HL-60 (cell line): ENCODE results near the gene OGFR.

Source experiments
- DNase-seq, 2 experiments: peaks; one replicate each; pipeline ENCODE4 v3.0.0-alpha.2; 2010 to 2020; ENCODE audit warnings: low read depth in 1 of 2, low spot score in 1 of 2
- H3K27ac ChIP-seq: fragments of 250-450 bp; sonication (Bioruptor Pico); replicated peaks from 2 replicates; pipeline ENCODE4 v1.5.1; 2020; ENCODE audit warnings: mild to moderate bottlenecking, moderate library complexity
- H3K27me3 ChIP-seq: fragments of 250-450 bp; sonication (Bioruptor Pico); 2 replicates; pipeline ENCODE4 v1.5.1; 2021; ENCODE audit warnings: mild to moderate bottlenecking, moderate library complexity; ENCODE audit not compliant: insufficient read depth, poor library complexity, severe bottlenecking
- H3K4me3 ChIP-seq: replicated peaks from 2 replicates; pipeline ENCODE4 v1.5.1; 2011; ENCODE audit warnings: mild to moderate bottlenecking, control low read depth, low read length; ENCODE audit not compliant: insufficient read depth
- GABPA ChIP-seq: IDR thresholded peaks from 2 replicates; pipeline ENCODE4 v1.6.1; 2012; ENCODE audit warnings: low read depth
- POLR2AphosphoS5 ChIP-seq: IDR thresholded peaks from 2 replicates; pipeline ENCODE4 v1.6.1; 2012; ENCODE audit warnings: low read depth
- SPI1 ChIP-seq: IDR thresholded peaks from 2 replicates; pipeline ENCODE4 v1.6.1; 2012; ENCODE audit warnings: low read depth, mild to moderate bottlenecking, borderline replicate concordance
- TF ChIP-seq, protein P1 (sequence below): IDR thresholded peaks from one replicate; pipeline ENCODE4 v1.5.1; 2011; ENCODE audit warnings: low read length, control low read depth, inconsistent platforms; ENCODE audit not compliant: insufficient read depth
- TF ChIP-seq, protein P2 (sequence below): IDR thresholded peaks from 2 replicates; pipeline ENCODE4 v1.6.1; 2012; ENCODE audit warnings: low read depth; ENCODE audit not compliant: insufficient replicate concordance

OGFR gene

DNA sequence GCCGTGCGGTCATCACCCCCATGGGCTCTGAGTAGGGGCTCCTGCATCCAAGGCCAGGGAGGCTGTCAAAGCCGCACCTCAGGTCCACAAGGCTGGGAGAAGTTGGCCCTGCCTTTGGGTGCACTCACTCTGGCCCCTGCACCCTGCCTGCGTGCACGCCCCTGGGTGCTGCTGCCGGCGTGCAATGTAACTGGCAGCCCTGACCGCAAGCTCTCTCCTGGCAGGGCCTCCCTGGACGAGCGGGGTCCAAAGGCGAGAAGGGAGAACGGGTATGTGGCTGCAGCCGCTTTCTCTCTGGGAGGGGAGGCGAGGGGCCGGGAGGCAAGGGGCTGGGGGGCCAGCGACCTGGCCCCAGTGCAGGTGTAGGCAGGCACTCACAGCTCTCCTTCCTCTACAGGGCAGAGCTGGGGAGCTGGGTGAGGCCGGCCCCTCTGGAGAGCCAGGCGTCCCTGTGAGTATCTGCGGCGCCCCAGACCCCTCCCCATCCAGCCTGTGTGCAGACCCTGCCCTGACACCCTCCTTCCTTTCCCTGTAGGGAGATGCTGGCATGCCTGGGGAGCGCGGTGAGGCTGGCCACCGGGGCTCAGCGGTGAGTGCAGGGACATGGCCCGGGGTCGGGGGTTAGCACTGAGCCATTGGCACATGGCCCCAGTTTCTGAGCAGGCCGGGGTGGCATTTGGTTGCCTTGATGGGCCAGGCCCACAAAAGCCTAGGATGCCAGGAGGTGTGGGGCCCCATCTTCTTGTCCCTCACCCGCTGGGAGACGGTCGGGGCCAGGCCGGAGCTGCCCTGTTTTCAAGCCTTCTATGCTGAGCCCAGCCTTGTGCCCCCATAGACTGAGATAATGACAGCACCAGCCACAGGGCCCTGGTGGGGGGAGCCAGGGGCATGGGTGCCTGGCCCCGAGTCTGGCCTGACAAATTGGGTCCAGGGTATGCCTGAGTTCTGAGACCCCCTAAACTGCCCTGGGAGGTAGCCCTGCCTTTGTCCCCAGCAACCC, 24.9 kb downstream of the OGFR start:
- TF ChIP-seq SPI1 (no peak), POLR2AphosphoS5 (no peak), GABPA (no peak)
- TF ChIP-seq, protein P1, sequence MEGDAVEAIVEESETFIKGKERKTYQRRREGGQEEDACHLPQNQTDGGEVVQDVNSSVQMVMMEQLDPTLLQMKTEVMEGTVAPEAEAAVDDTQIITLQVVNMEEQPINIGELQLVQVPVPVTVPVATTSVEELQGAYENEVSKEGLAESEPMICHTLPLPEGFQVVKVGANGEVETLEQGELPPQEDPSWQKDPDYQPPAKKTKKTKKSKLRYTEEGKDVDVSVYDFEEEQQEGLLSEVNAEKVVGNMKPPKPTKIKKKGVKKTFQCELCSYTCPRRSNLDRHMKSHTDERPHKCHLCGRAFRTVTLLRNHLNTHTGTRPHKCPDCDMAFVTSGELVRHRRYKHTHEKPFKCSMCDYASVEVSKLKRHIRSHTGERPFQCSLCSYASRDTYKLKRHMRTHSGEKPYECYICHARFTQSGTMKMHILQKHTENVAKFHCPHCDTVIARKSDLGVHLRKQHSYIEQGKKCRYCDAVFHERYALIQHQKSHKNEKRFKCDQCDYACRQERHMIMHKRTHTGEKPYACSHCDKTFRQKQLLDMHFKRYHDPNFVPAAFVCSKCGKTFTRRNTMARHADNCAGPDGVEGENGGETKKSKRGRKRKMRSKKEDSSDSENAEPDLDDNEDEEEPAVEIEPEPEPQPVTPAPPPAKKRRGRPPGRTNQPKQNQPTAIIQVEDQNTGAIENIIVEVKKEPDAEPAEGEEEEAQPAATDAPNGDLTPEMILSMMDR, result no peak
- TF ChIP-seq, protein P2, sequence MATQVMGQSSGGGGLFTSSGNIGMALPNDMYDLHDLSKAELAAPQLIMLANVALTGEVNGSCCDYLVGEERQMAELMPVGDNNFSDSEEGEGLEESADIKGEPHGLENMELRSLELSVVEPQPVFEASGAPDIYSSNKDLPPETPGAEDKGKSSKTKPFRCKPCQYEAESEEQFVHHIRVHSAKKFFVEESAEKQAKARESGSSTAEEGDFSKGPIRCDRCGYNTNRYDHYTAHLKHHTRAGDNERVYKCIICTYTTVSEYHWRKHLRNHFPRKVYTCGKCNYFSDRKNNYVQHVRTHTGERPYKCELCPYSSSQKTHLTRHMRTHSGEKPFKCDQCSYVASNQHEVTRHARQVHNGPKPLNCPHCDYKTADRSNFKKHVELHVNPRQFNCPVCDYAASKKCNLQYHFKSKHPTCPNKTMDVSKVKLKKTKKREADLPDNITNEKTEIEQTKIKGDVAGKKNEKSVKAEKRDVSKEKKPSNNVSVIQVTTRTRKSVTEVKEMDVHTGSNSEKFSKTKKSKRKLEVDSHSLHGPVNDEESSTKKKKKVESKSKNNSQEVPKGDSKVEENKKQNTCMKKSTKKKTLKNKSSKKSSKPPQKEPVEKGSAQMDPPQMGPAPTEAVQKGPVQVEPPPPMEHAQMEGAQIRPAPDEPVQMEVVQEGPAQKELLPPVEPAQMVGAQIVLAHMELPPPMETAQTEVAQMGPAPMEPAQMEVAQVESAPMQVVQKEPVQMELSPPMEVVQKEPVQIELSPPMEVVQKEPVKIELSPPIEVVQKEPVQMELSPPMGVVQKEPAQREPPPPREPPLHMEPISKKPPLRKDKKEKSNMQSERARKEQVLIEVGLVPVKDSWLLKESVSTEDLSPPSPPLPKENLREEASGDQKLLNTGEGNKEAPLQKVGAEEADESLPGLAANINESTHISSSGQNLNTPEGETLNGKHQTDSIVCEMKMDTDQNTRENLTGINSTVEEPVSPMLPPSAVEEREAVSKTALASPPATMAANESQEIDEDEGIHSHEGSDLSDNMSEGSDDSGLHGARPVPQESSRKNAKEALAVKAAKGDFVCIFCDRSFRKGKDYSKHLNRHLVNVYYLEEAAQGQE, result no peak
- H3K27me3 ChIP-seq, result no peaks in the 10 kb centered on the region
- no peak for DNase-seq
- no peak overlapping the region for H3K4me3 ChIP-seq
- no peak overlapping the region for H3K27ac ChIP-seq

DNA sequence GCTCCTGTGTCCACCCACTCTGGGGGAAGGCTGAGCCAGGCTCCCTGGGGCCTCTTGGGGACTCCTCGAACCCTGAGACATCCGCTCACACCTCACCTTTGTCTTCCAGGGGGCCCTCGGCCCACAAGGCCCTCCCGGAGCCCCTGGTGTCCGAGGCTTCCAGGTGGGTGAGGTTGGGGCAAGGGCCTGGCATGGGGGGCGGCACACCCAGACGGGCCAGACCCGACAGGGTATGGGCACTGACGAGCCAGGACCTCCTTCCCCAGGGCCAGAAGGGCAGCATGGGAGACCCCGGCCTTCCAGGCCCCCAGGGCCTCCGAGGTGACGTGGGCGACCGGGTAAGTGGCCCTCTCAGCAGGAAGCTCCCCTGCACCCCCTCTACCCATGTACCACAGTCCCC, 25.6 kb downstream of the OGFR start:
- no peak overlapping the region for H3K27ac ChIP-seq
- no peak overlapping the region for H3K4me3 ChIP-seq
- TF ChIP-seq, protein P2, result no peak
- no peak for TF ChIP-seq GABPA
- no peak for TF ChIP-seq POLR2AphosphoS5
- TF ChIP-seq, protein P1, result no peak
- no peak for TF ChIP-seq SPI1
- DNase-seq, result no peak
- no peaks in the 10 kb centered on the region for H3K27me3 ChIP-seq

DNA sequence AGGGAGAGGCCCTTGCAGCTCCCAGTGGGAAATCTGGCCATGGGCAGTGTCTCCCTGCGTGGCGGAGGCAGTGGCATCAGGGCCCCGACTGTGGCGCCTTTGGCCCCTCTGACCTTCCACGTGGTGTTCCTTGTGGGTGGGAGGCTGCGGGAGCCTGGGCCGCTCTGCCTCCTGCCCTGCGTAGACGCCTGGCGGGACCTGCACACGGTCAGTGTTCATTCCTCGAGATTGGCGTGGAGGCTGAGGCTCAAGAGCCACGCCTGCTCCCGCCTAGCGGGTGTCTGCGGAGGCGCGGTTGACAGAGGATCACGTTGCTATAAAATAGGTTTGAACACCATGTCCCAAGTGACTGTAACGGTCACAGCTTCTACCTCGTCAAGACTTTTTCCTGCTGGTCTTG, 26.2 kb downstream of the OGFR start:
- no peak overlapping the region for H3K4me3 ChIP-seq
- no peak overlapping the region for H3K27ac ChIP-seq
- no peak for DNase-seq
- TF ChIP-seq, protein P2, result no peak
- no peak for TF ChIP-seq GABPA
- no peak for TF ChIP-seq SPI1
- no peak for TF ChIP-seq POLR2AphosphoS5
- TF ChIP-seq, protein P1, result no peak
- no peaks in the 10 kb centered on the region for H3K27me3 ChIP-seq
